HL-60 (cell line): ENCODE data around the gene CFAP46.

Experiments
- GABPA ChIP-seq: IDR thresholded peaks from 2 replicates; pipeline ENCODE4 v1.6.1; 2012; ENCODE audit warnings: low read depth
- POLR2AphosphoS5 ChIP-seq: IDR thresholded peaks from 2 replicates; pipeline ENCODE4 v1.6.1; 2012; ENCODE audit warnings: low read depth
- REST ChIP-seq: IDR thresholded peaks from 2 replicates; pipeline ENCODE4 v1.6.1; 2012; ENCODE audit warnings: low read depth; ENCODE audit not compliant: insufficient replicate concordance
- TF ChIP-seq, protein P1 (sequence below): IDR thresholded peaks from one replicate; pipeline ENCODE4 v1.5.1; 2011; ENCODE audit warnings: low read length, control low read depth, inconsistent platforms; ENCODE audit not compliant: insufficient read depth

DNA sequence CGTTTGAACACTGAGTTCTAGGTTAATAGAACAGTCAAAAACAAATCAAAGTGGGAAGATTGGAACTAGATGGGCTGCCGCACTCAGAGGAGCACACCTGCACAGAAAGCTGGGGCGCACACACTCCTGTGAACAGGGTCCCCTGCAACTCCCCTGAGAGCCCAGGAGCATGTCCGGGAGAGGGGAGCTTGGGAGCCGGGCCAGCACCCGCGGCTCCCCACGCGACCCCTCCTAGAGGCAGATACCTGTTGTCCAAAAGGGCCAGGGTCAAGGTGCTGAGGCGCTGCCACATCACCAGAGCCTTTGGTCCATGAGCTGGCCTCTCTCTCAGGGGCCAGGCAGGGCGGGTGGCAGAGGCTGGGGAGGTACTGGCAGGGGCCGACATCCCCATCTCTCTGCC lies 162.0 kb downstream of the CFAP46 start:
- TF ChIP-seq REST (no peak), POLR2AphosphoS5 (no peak), GABPA (no peak)
- TF ChIP-seq, protein P1, sequence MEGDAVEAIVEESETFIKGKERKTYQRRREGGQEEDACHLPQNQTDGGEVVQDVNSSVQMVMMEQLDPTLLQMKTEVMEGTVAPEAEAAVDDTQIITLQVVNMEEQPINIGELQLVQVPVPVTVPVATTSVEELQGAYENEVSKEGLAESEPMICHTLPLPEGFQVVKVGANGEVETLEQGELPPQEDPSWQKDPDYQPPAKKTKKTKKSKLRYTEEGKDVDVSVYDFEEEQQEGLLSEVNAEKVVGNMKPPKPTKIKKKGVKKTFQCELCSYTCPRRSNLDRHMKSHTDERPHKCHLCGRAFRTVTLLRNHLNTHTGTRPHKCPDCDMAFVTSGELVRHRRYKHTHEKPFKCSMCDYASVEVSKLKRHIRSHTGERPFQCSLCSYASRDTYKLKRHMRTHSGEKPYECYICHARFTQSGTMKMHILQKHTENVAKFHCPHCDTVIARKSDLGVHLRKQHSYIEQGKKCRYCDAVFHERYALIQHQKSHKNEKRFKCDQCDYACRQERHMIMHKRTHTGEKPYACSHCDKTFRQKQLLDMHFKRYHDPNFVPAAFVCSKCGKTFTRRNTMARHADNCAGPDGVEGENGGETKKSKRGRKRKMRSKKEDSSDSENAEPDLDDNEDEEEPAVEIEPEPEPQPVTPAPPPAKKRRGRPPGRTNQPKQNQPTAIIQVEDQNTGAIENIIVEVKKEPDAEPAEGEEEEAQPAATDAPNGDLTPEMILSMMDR = no peak
